HG03342 (cell line): ENCODE data around the gene LGALS3BP.

Experiments
- ATAC-seq: cut with Tn5 transposase; IDR thresholded peaks from one replicate; pipeline ENCODE4 v1.9.1; 2021; ENCODE audit warnings: mild to moderate bottlenecking, moderate library complexity; ENCODE audit not compliant: unreplicated experiment

LGALS3BP gene

GRCh38 chr17:78999947-79000395 lies 20.2 kb upstream of the LGALS3BP start:
- no peak for ATAC-seq

GRCh38 chr17:78999056-78999768 lies 19.5 kb upstream of the LGALS3BP start:
- no peak for ATAC-seq

GRCh38 chr17:78998311-78999055 lies 18.8 kb upstream of the LGALS3BP start:
- ATAC-seq = no peak

DNA sequence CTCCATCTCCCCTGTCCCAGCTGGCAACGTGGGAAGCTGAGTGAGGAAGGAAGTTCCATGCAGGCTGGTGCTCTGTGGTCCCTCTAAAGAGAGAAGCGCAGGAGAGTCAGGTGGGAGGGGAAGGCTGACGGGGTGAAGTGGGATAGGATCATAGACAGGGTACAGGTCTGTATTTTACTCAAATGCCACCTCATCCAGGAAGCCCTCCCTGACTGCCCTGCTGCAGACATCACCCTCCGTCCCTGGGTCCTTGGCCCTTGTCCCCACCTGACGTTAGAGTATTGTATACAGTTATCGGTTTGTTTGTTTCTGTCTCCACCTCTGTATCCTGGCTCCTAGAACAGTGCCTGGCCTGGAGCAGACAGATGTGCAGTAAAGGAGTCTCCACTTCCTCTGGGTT lies 18.2 kb upstream of the LGALS3BP start:
- ATAC-seq = no peak

DNA sequence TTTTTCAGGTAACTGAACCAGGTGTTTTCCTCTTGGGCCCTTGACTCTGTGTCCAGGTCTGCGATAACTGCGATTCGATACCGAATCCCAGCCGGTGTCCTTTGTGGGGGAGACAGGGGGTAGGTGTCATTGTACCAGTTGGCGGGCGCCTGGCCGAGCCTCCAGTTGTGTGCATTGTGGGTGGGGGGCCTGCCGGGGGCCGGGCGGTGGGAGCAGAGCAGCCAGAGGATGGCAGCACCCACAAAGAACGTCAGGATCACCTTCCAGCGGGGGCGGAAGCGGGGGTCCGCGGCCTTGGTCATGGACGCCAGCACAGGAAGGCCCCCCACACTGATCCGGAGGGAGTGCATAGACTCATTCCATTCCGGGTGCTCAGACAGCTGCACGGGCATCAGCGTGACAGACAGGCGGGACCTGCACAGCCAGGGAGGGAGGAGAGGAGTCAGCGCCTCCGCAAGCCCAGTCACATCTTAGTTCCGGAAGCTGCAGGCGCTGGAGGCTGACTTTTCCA lies 17.6 kb upstream of the LGALS3BP start:
- ATAC-seq = no peak

GRCh38 chr17:78996781-78997201 lies 17.1 kb upstream of the LGALS3BP start:
- ATAC-seq = no peak

DNA sequence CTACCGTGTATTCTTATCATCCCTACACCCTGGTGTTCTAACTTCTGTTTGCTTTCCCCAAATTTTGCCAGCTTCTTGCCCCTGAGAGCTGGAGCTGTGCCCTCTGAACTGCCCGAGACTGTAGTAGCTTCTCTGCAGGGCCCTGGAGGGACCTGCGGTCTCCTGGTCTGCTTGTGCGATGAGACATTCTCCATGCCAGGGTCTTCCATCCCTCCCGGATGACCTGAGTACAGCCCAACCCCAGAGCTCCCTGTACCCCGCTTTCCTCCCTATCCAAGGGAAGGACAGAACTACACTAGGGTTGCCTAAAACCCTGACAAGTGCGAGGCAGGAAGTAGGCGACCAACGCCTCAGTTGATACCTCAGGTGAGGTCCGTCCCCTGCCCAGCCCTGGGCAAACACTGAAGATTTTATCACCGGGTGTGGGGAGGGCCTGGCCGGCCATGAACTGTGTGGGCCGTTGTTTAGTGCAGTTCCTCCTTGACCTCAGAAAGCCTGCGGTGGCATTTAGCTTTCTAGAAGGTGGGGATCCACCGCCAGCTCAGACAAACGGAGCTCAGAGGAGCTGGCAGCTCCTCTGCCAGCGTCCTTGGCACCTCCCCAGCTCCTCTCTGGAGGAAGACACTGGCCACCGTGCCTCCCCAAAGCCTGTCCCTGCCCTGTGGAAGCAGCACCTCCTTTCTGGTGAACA lies 16.2 kb upstream of the LGALS3BP start:
- no peak for ATAC-seq

- ATAC-seq = no peak
Observed at GRCh38 chr17:78995022-78995760, 15.5 kb upstream of the LGALS3BP start.

DNA sequence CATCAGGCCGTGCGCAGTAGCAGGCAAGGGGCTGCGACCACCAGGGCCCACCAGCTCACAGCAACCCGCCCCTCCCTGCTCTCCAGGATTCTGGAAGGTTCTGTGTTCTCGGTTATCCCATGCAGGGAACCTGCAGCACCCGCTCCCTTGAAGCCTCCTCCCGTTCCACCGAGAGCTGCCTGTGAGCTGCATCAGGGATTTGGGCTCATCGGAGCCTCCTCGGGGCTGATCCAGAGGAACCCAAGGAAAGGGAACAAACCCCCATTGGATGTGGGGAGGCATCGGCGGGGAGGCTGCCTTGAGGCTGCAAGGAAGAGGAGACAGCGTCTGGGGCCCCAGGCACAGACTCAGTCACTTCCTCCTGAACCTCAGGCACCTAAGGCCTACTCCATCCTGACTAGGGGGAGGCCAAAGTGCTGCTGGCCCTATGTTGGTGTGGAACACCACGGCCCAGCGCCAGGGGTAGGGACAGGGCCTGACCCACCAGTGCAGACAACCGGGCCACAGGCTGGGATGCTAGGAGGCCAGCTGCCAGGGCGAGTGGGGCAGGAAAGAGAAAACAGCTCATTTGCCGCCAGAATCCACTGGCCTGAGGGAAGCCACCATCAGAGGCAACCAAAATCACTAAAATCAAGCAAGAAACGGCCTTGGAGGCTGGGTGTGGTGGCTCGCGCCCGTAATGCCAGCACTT lies 14.4 kb upstream of the LGALS3BP start:
- ATAC-seq = no peak

- ATAC-seq = no peak
Observed at GRCh38 chr17:78993241-78993956, 13.7 kb upstream of the LGALS3BP start.

DNA sequence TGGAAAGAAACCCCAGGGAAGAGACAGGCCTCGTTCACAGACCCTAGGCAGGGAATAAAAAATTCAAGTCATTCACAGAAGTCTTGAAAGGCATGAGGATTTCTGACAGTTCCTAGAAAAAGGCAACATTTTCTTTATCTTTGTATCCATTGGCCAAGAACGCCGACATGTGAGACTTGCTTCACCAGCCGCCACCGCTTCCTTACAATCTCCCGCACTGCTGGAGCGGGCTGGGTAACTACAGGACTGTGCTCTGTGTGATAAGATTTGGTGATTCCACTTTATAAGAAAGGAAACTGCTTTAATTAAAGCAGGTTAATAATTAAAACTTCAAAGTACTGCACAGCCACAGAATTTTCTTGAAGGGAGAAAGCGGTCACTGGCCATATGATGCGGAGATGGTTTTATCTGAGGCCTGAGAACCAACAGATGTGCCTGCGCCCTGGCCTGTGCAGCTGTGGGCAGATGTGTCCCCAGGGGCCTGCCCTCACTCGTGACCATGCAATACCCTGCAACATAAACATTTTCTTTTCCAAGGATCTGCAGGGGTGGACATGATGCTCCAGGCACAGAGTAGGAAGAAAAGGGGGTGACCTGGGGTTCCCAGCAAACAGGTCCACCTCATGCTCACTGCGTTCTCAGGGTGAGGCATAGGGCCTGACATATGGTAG lies 13.0 kb upstream of the LGALS3BP start:
- no peak for ATAC-seq

DNA sequence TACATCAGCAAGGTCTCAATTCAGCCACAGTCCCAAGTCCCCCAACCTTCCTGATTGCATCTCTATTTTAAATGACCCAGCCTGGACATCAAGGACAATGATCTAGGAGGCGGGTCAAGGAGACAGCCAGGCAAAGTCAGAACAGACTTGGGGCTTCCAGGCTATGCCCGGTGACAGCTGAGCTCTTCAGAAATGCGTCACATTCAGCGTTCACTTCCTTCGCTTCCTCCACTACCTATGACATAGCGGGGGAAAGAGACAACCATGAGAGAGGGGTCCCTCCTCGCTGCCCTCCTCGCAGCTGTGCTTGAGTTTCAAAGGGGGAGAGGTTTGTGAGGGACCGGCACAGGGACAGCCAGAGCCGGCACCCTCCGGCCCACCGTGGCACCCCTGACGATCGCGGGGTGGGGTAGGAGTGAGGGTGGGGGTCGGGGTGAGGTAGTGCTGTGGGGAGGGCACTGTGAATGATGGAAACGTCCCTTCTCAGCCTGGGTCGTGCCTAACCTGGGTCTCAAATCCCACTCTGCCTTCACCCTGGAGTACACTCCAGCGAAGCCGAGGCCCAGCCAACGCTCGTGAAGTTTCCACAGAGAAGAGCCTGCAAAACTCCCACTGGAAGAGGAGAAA lies 12.3 kb upstream of the LGALS3BP start:
- no peak for ATAC-seq

- no peak for ATAC-seq
Observed at GRCh38 chr17:78991017-78991738, 11.5 kb upstream of the LGALS3BP start.

- ATAC-seq = no peak
Observed at GRCh38 chr17:78990349-78991016, 10.8 kb upstream of the LGALS3BP start.

DNA sequence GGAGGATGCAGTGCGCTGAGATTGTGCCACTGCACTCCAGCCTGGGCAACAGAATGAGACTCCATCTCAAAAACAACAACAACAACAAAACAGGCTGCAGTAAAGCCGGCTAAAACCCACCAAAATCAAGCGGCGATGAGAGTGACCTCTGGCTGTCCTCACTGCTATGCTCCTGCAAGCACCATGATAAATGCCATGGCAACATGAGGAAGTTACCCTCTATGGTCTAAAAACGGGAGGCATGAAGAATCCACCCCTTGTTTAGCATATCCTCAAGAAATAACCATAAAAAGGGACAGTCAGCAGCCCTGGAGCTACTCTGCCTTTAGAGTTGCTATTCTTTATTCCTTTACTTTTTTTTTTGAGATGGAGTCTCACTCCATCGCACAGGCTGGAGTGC lies 8.4 kb upstream of the LGALS3BP start:
- no peak for ATAC-seq

DNA sequence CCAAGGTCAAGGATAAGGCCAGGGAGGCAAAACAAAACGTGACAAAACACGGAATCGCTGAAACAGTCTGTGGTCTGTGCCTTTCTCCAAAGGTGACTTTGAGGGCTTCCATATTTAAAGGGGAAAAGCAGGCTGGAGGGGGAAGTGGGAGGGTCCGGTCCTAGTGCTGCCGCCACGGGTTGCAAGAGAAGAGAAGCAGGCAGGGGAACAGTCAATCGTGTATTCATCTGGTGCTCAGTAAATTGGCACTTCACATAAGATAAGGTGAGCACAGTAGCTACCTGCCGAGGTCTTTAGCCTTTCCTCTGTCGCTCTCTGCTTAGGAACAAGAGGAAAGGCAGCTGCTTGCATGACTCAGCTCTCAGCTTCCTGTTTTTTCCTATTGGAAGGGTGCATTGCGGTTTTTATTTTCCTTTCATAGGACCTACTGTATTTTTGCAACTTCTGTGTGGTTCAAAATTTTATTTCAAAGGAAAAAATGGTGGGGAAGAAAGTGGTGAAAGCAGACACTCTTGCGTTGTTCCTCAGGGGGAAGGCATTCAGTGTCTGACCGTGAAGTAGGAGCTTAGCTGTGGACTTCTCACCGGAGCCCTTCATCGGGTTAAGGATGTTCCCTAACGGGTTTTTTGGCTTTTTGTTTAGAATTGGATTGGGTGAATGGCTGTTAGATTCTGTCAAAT lies 7.1 kb upstream of the LGALS3BP start:
- no peak for ATAC-seq
